CD14-positive monocyte (primary cell): Measurements from ENCODE around the gene ATP1A2. TPM values are rescaled to one million over a fixed set of nuclear protein-coding genes. Genes with fewer than 3 reads are reported as not detected.

Source experiments
- DNase-seq, 3 donors: peaks; one replicate each; pipeline ENCODE4 v3.0.0-alpha.2; 2011 to 2022
- H2AFZ ChIP-seq: 2 replicates; pipeline ENCODE4 v1.6.0; 2012; ENCODE audit warnings: mild to moderate bottlenecking, low read depth, low read length, inconsistent platforms; ENCODE audit not compliant: insufficient read depth, poor library complexity, severe bottlenecking
- H3K27ac ChIP-seq, 2 donors: 1 replicate in 1 of 2; 2 replicates in 1 of 2; pipeline ENCODE4 v1.5.1; 2012 to 2013; ENCODE audit warnings: low read length in 2 of 2, control low read depth in 1 of 2, inconsistent platforms in 1 of 2, low read depth in 1 of 2, mild to moderate bottlenecking in 1 of 2
- H3K27me3 ChIP-seq, 2 donors: one replicate each; pipeline versions ENCODE4 v1.6.0 to v1.6.1; 2011 to 2013; ENCODE audit warnings: low read length in 2 of 2; ENCODE audit not compliant: control insufficient read depth in 2 of 2, insufficient read depth in 2 of 2
- H3K36me3 ChIP-seq, 2 donors: replicated peaks in 1 of 2; 1 replicate in 1 of 2; 2 replicates in 1 of 2; pipeline versions ENCODE4 v1.5.1 to v1.6.1; 2012 to 2013; ENCODE audit warnings: low read length in 2 of 2, control low read depth in 1 of 2, inconsistent platforms in 1 of 2, mild to moderate bottlenecking in 1 of 2; ENCODE audit not compliant: insufficient read depth in 2 of 2, control insufficient read depth in 1 of 2
- H3K4me1 ChIP-seq, 2 donors: 1 replicate in 1 of 2; 2 replicates in 1 of 2; pipeline versions ENCODE4 v1.5.1 to v1.6.1; 2012 to 2013; ENCODE audit warnings: low read length in 2 of 2, control low read depth in 1 of 2, inconsistent platforms in 1 of 2, mild to moderate bottlenecking in 1 of 2, moderate library complexity in 1 of 2; ENCODE audit not compliant: insufficient read depth in 2 of 2, control insufficient read depth in 1 of 2
- H3K4me2 ChIP-seq: replicated peaks from 2 replicates; pipeline ENCODE3; 2012; ENCODE audit warnings: low read length, moderate library complexity, mild to moderate bottlenecking; ENCODE audit not compliant: poor library complexity, severe bottlenecking; ENCODE audit errors: extremely low read depth
- H3K4me3 ChIP-seq, 3 experiments: fragments of 200-600 bp in 1 of 3; sonication (generic) in 1 of 3; replicated peaks in 1 of 3; 1 replicate in 2 of 3; 2 replicates in 1 of 3; pipeline ENCODE4 v1.5.1; 2011 to 2013; ENCODE audit warnings: low read length in 3 of 3, mild to moderate bottlenecking in 3 of 3, control low read depth in 2 of 3, low read depth in 2 of 3, inconsistent platforms in 1 of 3, moderate library complexity in 1 of 3
- H3K79me2 ChIP-seq: 2 replicates; pipeline ENCODE4 v1.6.0; 2012; ENCODE audit warnings: mild to moderate bottlenecking, control low read depth, inconsistent platforms, low read length, moderate library complexity; ENCODE audit not compliant: insufficient read depth
- H3K9ac ChIP-seq: 2 replicates; pipeline ENCODE4 v1.6.0; 2017; ENCODE audit warnings: low read length, mild to moderate bottlenecking; ENCODE audit not compliant: insufficient read depth, poor library complexity, severe bottlenecking
- H3K9me3 ChIP-seq, 2 donors: replicated peaks in 1 of 2; 1 replicate in 1 of 2; 2 replicates in 1 of 2; pipeline versions ENCODE4 v1.5.1 to v1.6.1; 2012 to 2013; ENCODE audit warnings: low read length in 2 of 2, control low read depth in 1 of 2; ENCODE audit not compliant: control insufficient read depth in 1 of 2, insufficient read depth in 1 of 2
- H4K20me1 ChIP-seq: 2 replicates; pipeline ENCODE4 v1.6.0; 2012; ENCODE audit warnings: mild to moderate bottlenecking, low read length, control low read depth, moderate library complexity; ENCODE audit not compliant: insufficient read depth
- H3K27ac Mint-ChIP-seq, 7 donors: one replicate each; pipeline ENCODE4 v1.8.0; 2020; ENCODE audit warnings: mild to moderate bottlenecking in 7 of 7, mixed read lengths in 7 of 7, moderate library complexity in 6 of 7, inconsistent platforms in 2 of 7
- H3K27me3 Mint-ChIP-seq, 3 donors: one replicate each; pipeline ENCODE4 v1.8.0; 2021 to 2022; ENCODE audit warnings: low read depth in 3 of 3, mild to moderate bottlenecking in 3 of 3, mixed read lengths in 3 of 3, moderate library complexity in 3 of 3, inconsistent platforms in 1 of 3
- H3K36me3 Mint-ChIP-seq, 2 donors: one replicate each; pipeline ENCODE4 v1.8.0; 2020; ENCODE audit warnings: mixed read lengths in 2 of 2, inconsistent platforms in 1 of 2, mild to moderate bottlenecking in 1 of 2
- H3K4me1 Mint-ChIP-seq: one replicate; pipeline ENCODE4 v1.8.0; 2020; ENCODE audit warnings: mild to moderate bottlenecking, mixed read lengths
- H3K4me3 Mint-ChIP-seq, 2 donors: one replicate each; pipeline ENCODE4 v1.8.0; 2020; ENCODE audit warnings: mild to moderate bottlenecking in 2 of 2, mixed read lengths in 2 of 2, moderate library complexity in 1 of 2
- H3K9me3 Mint-ChIP-seq, 7 donors: one replicate each; pipeline ENCODE4 v1.8.0; 2020 to 2022; ENCODE audit warnings: mixed read lengths in 7 of 7, mild to moderate bottlenecking in 6 of 7, moderate library complexity in 6 of 7, inconsistent platforms in 2 of 7
- WGBS: methylation state at CpG from one replicate; pipeline ENCODE4 v1.1.5; 2013; ENCODE audit warnings: missing lambda C conversion rate; ENCODE audit not compliant: insufficient coverage; 5-methylcytosine and 5-hydroxymethylcytosine counted together
- intact Hi-C, 2 donors: fragments of 100-400 bp; cut with micrococcal nuclease; formaldehyde crosslinking; loops; one replicate each; pipeline versions ENCODE4 v1.15.0 to v1.15.1; 2023
- polyA plus RNA-seq, 3 donors: library from polyadenylated mRNA; depleted of rRNA in 1 of 3; unstranded in 2 of 3; stranded (reverse) in 1 of 3; fragments of 300-500 nt in 2 of 3; fragments of >200 nt in 1 of 3; fragmentation: Illumina TruSeq in 2 of 3; gene quantifications; 1 replicate in 2 of 3; 2 replicates in 1 of 3; pipeline ENCODE4 v1.2.3, GENCODE V29; 2012 to 2021
- TF ChIP-seq, protein P1 (sequence below): fragments of 200-600 bp; IDR thresholded peaks from one replicate; pipeline ENCODE4 v1.8.0; 2022; ENCODE audit warnings: antibody characterized with exemption, mild to moderate bottlenecking

ATP1A2 gene
- polyA plus RNA-seq, 3 donors: 0.03 TPM; not detected in 2

GRCh38 chr1:160117300-160117699, 1.7 kb downstream of the ATP1A2 start:
- no peak for DNase-seq
- H3K4me3 Mint-ChIP-seq: no peak overlapping the region
- WGBS: no CpG with 5 or more reads among the region's 1 CpG
- H3K36me3 ChIP-seq: no peaks in the 10 kb centered on the region
- H3K4me2 ChIP-seq: no peak overlapping the region
- H3K27me3 Mint-ChIP-seq: peaks cover 3 to 17% (median 7%) of the 10 kb centered on the region in 3 donors
- no peaks in the 10 kb centered on the region for H3K9me3 Mint-ChIP-seq
- no peak overlapping the region for H3K27ac Mint-ChIP-seq
- no peak overlapping the region for H3K27ac ChIP-seq
- TF ChIP-seq, protein P1, sequence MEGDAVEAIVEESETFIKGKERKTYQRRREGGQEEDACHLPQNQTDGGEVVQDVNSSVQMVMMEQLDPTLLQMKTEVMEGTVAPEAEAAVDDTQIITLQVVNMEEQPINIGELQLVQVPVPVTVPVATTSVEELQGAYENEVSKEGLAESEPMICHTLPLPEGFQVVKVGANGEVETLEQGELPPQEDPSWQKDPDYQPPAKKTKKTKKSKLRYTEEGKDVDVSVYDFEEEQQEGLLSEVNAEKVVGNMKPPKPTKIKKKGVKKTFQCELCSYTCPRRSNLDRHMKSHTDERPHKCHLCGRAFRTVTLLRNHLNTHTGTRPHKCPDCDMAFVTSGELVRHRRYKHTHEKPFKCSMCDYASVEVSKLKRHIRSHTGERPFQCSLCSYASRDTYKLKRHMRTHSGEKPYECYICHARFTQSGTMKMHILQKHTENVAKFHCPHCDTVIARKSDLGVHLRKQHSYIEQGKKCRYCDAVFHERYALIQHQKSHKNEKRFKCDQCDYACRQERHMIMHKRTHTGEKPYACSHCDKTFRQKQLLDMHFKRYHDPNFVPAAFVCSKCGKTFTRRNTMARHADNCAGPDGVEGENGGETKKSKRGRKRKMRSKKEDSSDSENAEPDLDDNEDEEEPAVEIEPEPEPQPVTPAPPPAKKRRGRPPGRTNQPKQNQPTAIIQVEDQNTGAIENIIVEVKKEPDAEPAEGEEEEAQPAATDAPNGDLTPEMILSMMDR: no peak
- no peak overlapping the region for H3K9ac ChIP-seq
- no peaks in the 10 kb centered on the region for H3K9me3 ChIP-seq
- peaks cover 0 to 6% of the 10 kb centered on the region in 2 donors for H3K27me3 ChIP-seq
- no peaks in the 10 kb centered on the region for H3K79me2 ChIP-seq
- H3K4me1 Mint-ChIP-seq: peaks cover 1% of the 10 kb centered on the region
- no peak overlapping the region for H2AFZ ChIP-seq
- no peak overlapping the region for H3K4me3 ChIP-seq
- H3K4me1 ChIP-seq: peaks cover 5 to 7% of the 10 kb centered on the region in 2 donors
- intact Hi-C loops: no loop called here
- H4K20me1 ChIP-seq: no peaks in the 10 kb centered on the region
- no peaks in the 10 kb centered on the region for H3K36me3 Mint-ChIP-seq

- no peak overlapping the region for H2AFZ ChIP-seq
- TF ChIP-seq, protein P1: no peak
- WGBS: 86% methylated on average over 2 of the region's 8 CpGs
- no peak overlapping the region for H3K9ac ChIP-seq
- no peaks in the 10 kb centered on the region for H4K20me1 ChIP-seq
- DNase-seq: no peak
- Mint-ChIP-seq H3K4me3 (no peak overlapping the region), H3K27ac (no peak overlapping the region), H3K4me1 (peaks cover 1% of the 10 kb centered on the region), H3K36me3 (no peaks in the 10 kb centered on the region), H3K9me3 (no peaks in the 10 kb centered on the region), H3K27me3 (peaks cover 5 to 17% (median 7%) of the 10 kb centered on the region in 3 donors)
- H3K9me3 ChIP-seq: no peaks in the 10 kb centered on the region
- peaks cover 5 to 7% of the 10 kb centered on the region in 2 donors for H3K4me1 ChIP-seq
- H3K4me3 ChIP-seq: no peak overlapping the region
- no peak overlapping the region for H3K27ac ChIP-seq
- peaks cover 0 to 6% of the 10 kb centered on the region in 2 donors for H3K27me3 ChIP-seq
- H3K4me2 ChIP-seq: no peak overlapping the region
- H3K36me3 ChIP-seq: no peaks in the 10 kb centered on the region
- H3K79me2 ChIP-seq: no peaks in the 10 kb centered on the region
- intact Hi-C loops: no loop called here
These were observed 2.2 kb downstream of the ATP1A2 start for GRCh38 chr1:160117709-160118183.
